Measurements from ENCODE around the gene LRP8. TPM values are rescaled to one million over a fixed set of nuclear protein-coding genes. Genes with fewer than 3 reads are reported as not detected.
A peak's percentile ranks its signal among the peaks of the same experiment; 100 is the strongest.
"Not testable (repeated sequence)": the region's sequence is repeated elsewhere in the genome, so short reads cannot be mapped to it uniquely, and the experiment has no call there.

Gene LRP8
- total RNA-seq, 1 donor from 2014 or later: 16.5 TPM

DNA sequence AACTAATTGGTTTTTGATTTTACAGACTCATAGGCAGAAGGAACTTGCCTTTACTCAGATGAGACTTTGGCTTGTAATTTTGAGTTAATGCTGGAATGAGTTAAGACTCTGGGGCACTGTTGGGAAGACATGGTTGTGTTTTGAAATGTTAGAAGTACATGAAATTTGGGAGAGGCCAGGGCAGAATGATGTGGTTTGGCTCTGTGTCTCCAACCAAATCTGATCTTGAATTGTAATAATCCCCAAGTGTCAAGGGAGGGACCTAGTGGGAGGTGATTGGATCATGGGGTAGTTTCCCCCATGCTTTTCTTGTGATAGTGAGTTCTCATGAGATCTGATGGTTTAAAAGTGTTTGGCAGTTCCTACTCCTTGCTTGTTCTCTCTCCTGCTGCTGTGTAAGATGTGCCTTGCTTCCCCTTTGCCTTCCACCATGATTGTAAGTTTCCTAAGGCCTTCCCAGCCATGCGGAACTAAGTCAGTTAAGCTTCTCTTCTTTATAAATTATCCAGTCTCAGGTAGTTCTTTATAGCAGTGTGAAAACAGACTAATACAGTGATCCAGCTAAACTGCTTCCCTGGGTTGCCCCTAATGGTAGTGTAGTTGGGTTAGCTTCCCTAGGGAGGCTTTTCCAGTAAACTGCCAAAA lies 121.0 kb downstream of the LRP8 start:
- peaks cover 55% of the 10 kb centered on the region for H3K36me3 Mint-ChIP-seq
- DNase-seq (ENCODE audit: extremely low spot score, unreplicated experiment): no peak
- no peak for TF ChIP-seq CTCF (conservative IDR thresholded peaks at IDR 0.05)
- no peaks in the 10 kb centered on the region for H3K27me3 Mint-ChIP-seq
- peaks cover 13% of the 10 kb centered on the region for H3K9me3 Mint-ChIP-seq
- H3K4me1 Mint-ChIP-seq (ENCODE audit: unreplicated experiment): no peaks in the 10 kb centered on the region
- no peak overlapping the region for H3K27ac Mint-ChIP-seq
- H3K4me3 Mint-ChIP-seq: no peak overlapping the region

- DNase-seq (ENCODE audit: extremely low spot score, unreplicated experiment); H3K27ac Mint-ChIP-seq; H3K4me1 Mint-ChIP-seq (ENCODE audit: unreplicated experiment); H3K4me3 Mint-ChIP-seq; H3K27me3 Mint-ChIP-seq: not testable (repeated sequence)
- peaks cover 13% of the 10 kb centered on the region for H3K9me3 Mint-ChIP-seq
- H3K36me3 Mint-ChIP-seq: peaks cover 56% of the 10 kb centered on the region
Measured at GRCh38 chr1:53206083-53206685, 121.7 kb downstream of the LRP8 start.

DNA sequence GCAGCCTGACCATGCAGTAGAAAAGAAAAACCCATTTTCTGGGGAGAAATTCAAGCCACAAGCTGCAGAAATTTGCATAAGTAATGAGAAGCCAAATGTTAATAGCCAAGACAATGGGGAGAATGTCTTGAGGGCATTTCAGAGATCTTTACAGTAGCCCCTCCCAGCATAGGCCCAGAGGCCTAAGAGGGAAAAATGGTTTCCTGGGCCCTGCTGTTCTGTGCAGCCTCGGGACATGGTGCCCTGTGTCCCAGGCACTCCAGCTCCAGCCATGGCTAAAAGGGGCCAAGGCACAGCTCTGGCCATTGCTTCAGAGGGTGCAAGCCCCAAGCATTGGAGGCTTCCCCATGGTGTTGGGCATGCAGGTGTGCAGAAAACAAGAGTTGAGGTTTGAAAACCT lies 122.4 kb downstream of the LRP8 start:
- not testable (repeated sequence) for H3K4me3 Mint-ChIP-seq; H3K27ac Mint-ChIP-seq; H3K4me1 Mint-ChIP-seq (ENCODE audit: unreplicated experiment); H3K27me3 Mint-ChIP-seq; DNase-seq (ENCODE audit: extremely low spot score, unreplicated experiment)
- Mint-ChIP-seq H3K9me3 (peaks cover 13% of the 10 kb centered on the region), H3K36me3 (peaks cover 61% of the 10 kb centered on the region)

DNA sequence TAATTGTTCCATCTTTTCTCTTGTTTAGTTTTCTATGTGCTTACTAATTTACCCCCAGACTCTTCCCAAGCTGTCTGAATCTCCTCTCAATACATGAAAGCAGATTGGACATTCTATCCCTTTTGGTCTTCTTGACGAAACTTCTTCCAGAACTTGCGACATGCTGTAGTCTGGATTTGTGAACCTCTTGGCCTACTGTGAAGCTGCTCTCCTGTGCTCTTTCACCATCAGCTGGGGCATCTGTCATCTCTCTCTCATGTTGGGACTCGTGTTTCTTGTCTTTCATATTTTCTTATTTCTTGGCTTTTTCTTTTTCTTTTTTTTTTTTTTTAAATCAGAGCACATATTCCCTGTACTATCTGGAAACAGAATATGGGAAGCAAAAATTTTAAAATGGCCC lies 124.4 kb downstream of the LRP8 start:
- Mint-ChIP-seq H3K27me3 (no peaks in the 10 kb centered on the region), H3K4me1 (ENCODE audit: unreplicated experiment) (peaks cover under 1% of the 10 kb centered on the region), H3K4me3 (no peak overlapping the region), H3K27ac (no peak overlapping the region), H3K36me3 (peaks cover 53% of the 10 kb centered on the region), H3K9me3 (peaks cover 13% of the 10 kb centered on the region)
- no peak for DNase-seq (ENCODE audit: extremely low spot score, unreplicated experiment)
- TF ChIP-seq CTCF (conservative IDR thresholded peaks at IDR 0.05): no peak

DNA sequence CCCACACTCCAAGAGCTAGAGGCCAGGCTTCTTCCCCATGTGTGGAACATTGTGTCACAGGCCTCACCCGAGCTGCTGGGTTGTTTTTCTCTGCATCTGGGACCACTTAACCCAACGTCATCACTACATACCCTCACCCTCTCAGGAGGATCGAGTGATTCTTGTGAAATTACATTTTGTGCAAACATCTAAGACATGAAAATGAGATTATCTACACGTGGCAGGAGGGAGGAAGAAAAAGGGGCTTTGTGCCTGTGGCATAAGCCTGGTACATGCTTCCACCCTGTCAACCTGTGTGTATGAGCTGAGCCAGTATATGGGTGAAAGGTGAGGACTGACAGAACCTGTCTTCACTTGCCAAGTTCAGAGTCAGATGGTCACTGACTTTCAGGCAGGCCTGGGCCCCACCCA lies 129.6 kb downstream of the LRP8 start:
- TF ChIP-seq CTCF (conservative IDR thresholded peaks at IDR 0.05): no peak
- Mint-ChIP-seq H3K27ac (peak overlapping the region; percentile 93), H3K9me3 (no peaks in the 10 kb centered on the region), H3K4me1 (ENCODE audit: unreplicated experiment) (peaks cover 25% of the 10 kb centered on the region), H3K36me3 (peaks cover 22% of the 10 kb centered on the region), H3K4me3 (peak overlapping the region; percentile 97), H3K27me3 (no peaks in the 10 kb centered on the region)
- DNase-seq (ENCODE audit: extremely low spot score, unreplicated experiment): no peak

DNA sequence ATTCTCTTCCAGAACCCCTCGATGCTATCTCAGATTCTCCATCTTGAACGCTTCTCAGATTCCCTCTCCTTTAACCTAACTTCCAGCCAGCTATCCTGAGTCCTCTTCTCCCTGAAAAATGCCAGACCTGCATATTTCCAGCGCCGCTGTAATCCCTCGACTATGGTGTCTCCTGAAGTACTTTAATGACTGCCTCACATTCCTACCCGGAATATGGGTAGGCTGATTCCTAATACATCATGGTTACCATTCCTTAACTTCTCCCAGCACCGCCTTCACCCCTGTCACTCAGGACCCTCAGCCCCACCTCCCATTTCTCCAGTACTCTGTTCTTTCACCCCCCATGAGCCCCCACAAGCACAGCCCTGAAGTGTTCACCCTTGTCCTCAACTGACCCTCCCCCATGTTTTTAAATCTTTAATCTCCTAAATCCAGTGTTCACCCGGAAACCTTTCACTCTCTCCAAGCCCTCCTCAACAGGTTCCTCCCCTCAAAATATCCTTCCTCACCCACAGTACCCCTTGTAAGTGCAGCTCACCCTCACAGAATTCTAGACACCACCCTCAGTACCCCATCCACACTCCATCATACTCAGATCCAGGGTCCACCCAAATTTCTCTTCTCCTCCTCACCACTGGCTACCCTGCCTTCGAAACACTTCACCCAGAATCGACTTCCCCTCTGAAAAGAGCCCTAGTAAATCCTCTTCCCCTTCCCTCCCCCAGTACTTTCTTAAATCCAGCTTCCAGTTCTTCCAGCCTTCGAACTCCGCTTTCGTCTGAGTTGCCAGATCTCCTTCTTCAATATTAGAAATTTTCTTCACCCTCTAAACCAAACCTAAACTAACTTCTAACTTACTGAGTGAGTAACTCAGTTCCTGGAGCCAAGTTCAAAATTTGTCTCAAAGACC lies 130.3 kb downstream of the LRP8 start:
- no peak for TF ChIP-seq CTCF (conservative IDR thresholded peaks at IDR 0.05)
- peak overlapping the region; percentile 93 for H3K27ac Mint-ChIP-seq
- no peak for DNase-seq (ENCODE audit: extremely low spot score, unreplicated experiment)
- H3K4me3 Mint-ChIP-seq: peak overlapping the region; percentile 97
- H3K36me3 Mint-ChIP-seq: peaks cover 15% of the 10 kb centered on the region
- H3K9me3 Mint-ChIP-seq: no peaks in the 10 kb centered on the region
- no peaks in the 10 kb centered on the region for H3K27me3 Mint-ChIP-seq
- H3K4me1 Mint-ChIP-seq (ENCODE audit: unreplicated experiment): peaks cover 25% of the 10 kb centered on the region
